Non-pigmented ciliary epithelial cell (primary cell): Measurements from ENCODE around the gene RAPGEF2.
"Not testable (repeated sequence)": the region's sequence is repeated elsewhere in the genome, so short reads cannot be mapped to it uniquely, and the experiment has no call there.

Experiments
- DNase-seq: peaks from one replicate; pipeline ENCODE4 v3.0.0-alpha.2; 2010; ENCODE audit warnings: low read depth

RAPGEF2 gene

GRCh38 chr4:159137176-159137575 lies 34.3 kb downstream of the RAPGEF2 start:
- DNase-seq, result no peak

GRCh38 chr4:159138436-159138835 lies 35.6 kb downstream of the RAPGEF2 start:
- no peak for DNase-seq

- DNase-seq, result no peak
These were observed 38.3 kb downstream of the RAPGEF2 start for GRCh38 chr4:159141193-159141592.

GRCh38 chr4:159142241-159142640 lies 39.4 kb downstream of the RAPGEF2 start:
- DNase-seq, result no peak

GRCh38 chr4:159142681-159143384 lies 40.0 kb downstream of the RAPGEF2 start:
- DNase-seq, result no peak

GRCh38 chr4:159143687-159144086 lies 40.8 kb downstream of the RAPGEF2 start:
- DNase-seq, result no peak

- DNase-seq, result no peak
These were observed 41.3 kb downstream of the RAPGEF2 start for GRCh38 chr4:159144112-159144694.

GRCh38 chr4:159145318-159145991 lies 42.6 kb downstream of the RAPGEF2 start:
- DNase-seq, result no peak

- no peak for DNase-seq
These were observed 43.1 kb downstream of the RAPGEF2 start for GRCh38 chr4:159145992-159146330.

- DNase-seq, result no peak
These were observed 43.6 kb downstream of the RAPGEF2 start for GRCh38 chr4:159146488-159146887.

GRCh38 chr4:159148441-159148840 lies 45.6 kb downstream of the RAPGEF2 start:
- no peak for DNase-seq

- DNase-seq, result no peak
These were observed 46.8 kb downstream of the RAPGEF2 start for GRCh38 chr4:159149666-159150065.

GRCh38 chr4:159150396-159150795 lies 47.5 kb downstream of the RAPGEF2 start:
- no peak for DNase-seq

GRCh38 chr4:159150821-159151390 lies 48.0 kb downstream of the RAPGEF2 start:
- DNase-seq, result no peak

GRCh38 chr4:159151689-159152088 lies 48.8 kb downstream of the RAPGEF2 start:
- no peak for DNase-seq

GRCh38 chr4:159152181-159152580 lies 49.3 kb downstream of the RAPGEF2 start:
- DNase-seq, result no peak

GRCh38 chr4:159153669-159154068 lies 50.8 kb downstream of the RAPGEF2 start:
- no peak for DNase-seq

GRCh38 chr4:159155119-159155518 lies 52.2 kb downstream of the RAPGEF2 start:
- DNase-seq, result no peak

- DNase-seq, result no peak
These were observed 55.3 kb downstream of the RAPGEF2 start for GRCh38 chr4:159158083-159158617.

GRCh38 chr4:159158985-159159384 lies 56.1 kb downstream of the RAPGEF2 start:
- DNase-seq, result no peak

GRCh38 chr4:159159611-159160010 lies 56.7 kb downstream of the RAPGEF2 start:
- DNase-seq, result no peak

GRCh38 chr4:159160242-159160641 lies 57.4 kb downstream of the RAPGEF2 start:
- DNase-seq, result no peak

GRCh38 chr4:159161436-159161835 lies 58.6 kb downstream of the RAPGEF2 start:
- not testable (repeated sequence) for DNase-seq
